AG08395 (cell line): Measurements from ENCODE around the gene DHX29.

Experiments
- DNase-seq: peaks from one replicate; pipeline ENCODE4 v3.0.0; 2012; ENCODE audit warnings: mixed read lengths, low spot score

The DHX29 gene

DNA sequence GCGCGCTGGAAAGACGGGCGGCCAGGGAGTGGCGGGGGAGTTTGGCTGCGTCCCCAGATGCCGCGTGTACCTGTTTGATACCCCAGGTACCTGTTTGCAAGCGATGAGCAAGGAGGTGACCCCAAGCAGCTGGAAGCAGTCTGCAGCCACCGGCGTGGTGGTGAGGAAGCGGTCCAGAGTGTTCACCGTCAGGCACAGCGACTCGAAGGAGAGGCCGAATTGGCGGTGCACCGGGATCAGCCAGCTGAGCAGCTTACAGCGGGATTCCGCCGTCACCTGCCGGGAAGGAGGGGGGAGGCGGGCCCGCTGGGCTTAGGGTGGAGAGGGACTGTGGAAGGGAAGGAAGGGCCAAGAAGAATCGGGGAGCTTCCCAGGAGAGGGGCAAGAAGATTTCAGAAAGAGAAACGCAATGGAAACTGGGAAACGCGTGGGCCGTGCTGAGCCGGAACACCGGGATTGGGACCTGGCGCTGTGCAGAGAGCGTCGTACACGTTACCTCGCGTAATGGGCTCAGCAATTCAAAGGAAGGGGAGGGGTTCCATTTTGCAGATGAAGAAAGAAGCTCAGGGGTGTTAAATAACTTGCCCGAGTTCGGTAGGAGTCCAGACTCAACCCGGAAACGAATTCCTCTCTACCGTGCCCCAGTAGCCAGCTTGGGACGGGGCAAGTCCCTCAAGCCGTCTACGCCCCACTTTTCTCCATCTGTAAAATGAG, 75.1 kb downstream of the DHX29 start:
- no peak for DNase-seq

DNA sequence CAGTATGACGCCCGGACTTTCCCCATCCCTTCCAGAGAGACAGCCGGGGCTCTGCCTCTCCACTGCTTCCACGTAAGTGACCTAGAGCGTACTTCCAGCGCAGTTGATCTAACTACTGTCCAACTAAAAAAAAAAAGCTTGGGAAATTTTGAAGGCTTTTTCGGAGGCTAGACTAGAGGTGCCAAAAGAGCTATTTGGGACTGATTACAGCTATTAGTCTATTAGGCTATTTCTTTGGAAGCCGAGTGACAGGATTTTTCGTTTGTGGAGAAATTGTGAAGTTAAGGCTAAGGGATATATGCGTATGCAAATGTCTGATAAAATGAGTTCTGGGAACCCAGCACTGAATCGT, 75.6 kb downstream of the DHX29 start:
- DNase-seq, result no peak

DNA sequence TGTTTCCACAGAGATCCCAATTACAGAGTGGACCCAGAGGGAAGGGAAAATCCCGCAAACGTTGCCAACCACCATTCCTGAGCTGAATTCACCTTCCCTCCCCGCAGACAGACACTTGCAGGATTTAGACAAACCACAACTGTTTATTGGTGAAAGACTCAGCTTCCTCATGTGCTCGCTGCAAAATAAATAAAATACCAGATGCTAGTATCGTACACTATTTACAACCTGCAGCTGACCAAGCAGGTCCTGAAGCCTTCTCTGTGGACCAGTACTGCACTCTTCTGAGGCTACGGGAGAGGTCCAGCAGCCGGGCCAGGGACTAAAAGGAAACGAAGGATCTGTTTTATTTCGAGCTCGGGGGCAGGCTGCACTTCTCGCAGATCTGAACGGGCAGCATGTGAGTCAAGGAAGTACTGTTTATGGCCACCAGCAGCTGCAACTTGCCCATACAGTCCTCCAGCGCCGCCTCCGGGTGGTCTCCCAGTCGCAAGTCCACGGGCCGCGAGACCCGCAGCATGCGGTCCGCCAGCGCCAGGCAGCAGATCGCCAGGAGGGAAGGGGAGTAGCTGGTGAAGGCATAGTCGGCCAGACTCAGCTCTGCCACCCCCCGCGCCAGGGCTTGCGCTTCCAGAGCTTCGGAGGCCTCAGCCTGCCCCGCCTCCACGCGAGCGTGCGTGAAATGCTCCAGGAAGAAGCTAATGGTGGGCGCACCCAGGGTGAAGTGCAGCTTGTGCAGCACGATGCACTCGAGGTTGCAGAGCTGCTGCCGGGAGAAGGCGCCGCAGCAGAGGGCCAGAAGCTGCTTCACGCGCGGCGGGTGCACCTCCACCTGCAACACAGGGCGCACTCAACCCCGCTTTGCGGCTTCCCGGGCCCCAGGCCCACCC, 76.2 kb downstream of the DHX29 start:
- no peak for DNase-seq

DNA sequence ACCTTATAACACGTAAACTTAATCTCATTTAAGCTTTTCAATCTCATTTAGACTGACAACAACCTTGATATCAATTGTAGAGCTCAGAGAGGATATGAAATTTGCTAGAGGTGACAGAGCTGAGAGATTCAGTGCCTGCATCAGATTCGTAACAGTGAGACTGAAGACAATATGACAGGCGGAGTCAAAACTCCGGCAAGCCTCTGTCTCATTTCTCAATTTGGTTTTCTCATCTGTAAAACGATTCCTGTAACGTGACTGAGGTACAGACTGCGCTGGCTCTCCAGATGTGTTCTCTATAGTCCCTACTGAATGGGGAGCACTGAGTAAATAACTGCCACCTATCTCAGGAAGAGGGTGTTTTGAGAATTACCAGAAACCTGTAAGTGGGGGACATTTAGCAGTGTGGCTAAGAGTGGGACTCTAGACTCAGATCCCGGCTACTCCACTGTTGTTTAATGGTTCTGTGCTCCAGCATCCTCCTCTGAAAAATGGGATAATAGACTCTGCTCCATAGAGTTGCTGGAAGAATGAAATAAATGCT, 77.3 kb downstream of the DHX29 start:
- DNase-seq, result no peak

DNA sequence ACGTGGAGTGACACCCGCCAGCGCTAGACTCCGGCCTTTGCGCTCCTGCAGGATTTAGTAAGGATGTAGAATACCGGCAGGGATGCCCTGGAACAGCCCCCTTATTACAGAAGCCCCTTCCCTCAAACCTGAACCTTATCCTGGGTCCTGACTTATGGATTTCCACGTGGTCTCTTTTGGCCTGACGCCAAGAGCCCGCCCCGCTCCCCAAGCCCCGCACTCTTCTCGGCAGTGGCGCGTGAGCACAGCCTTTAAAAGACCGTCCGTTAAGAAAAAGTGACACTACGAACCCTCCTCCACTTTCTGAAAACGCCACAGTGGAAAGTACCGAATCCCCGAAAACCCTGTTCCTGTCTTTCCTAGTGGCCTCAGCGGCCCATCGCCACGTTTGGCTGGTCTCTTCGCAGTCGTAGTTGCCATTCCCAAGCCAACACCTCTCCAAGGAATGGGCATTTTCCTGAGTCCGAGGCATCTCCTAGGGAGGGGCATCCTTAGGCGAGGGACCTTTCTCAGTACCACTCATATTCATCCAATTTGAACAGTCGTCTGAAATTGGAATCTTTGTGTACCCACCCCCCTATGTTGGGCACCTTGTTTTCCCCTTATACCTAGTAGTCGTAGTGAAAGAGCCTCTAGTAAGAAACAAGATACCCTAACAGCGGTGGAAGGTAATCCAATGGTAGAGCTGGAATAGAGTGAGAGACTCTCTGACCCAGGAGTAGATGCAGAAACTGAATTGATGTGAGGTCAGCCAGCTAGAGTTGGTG, 79.6 kb downstream of the DHX29 start:
- no peak for DNase-seq

DNA sequence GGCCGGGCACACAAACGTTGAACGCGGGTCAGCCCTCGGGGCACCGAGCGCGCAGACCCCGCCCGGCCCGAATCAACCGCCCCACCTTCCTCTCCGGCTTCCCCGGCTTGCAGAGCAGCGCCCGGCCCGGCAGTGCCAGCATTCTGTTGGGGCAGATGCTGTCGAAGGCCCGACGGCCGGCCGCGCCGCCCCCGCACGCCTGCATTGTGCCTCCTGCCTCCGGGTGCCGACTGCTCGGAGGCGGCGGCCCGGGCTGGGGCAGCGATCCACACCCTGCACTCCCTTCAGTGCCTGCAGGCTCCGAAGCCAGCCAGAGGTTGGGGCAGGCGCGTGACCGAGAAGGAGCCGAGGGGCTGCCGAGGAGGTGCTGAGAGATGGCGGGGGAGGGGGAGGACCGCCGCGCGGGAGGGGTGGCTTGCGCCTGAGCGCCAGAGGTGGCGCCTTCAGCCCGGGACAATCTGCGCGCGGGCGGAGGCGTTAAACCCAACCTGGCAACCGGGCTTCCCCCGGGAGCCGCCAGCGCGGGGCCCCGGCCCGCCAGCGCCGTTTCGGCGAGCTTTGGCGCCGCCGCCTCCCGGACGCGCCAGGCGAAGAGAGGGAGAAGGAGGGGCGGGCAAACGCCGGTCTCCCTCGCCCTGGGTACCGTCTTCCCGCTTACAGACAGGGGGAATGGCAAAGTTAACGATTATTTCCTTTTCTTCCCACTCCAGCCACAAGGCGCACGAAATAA, 80.4 kb downstream of the DHX29 start, which contains the start of gene MCIDAS:
Gene MCIDAS, minus strand, starts transcription at position 382 of the 730 bp plus-strand sequence. Its CDS starts 177 bp downstream, at position 205.
- no peak for DNase-seq

DNA sequence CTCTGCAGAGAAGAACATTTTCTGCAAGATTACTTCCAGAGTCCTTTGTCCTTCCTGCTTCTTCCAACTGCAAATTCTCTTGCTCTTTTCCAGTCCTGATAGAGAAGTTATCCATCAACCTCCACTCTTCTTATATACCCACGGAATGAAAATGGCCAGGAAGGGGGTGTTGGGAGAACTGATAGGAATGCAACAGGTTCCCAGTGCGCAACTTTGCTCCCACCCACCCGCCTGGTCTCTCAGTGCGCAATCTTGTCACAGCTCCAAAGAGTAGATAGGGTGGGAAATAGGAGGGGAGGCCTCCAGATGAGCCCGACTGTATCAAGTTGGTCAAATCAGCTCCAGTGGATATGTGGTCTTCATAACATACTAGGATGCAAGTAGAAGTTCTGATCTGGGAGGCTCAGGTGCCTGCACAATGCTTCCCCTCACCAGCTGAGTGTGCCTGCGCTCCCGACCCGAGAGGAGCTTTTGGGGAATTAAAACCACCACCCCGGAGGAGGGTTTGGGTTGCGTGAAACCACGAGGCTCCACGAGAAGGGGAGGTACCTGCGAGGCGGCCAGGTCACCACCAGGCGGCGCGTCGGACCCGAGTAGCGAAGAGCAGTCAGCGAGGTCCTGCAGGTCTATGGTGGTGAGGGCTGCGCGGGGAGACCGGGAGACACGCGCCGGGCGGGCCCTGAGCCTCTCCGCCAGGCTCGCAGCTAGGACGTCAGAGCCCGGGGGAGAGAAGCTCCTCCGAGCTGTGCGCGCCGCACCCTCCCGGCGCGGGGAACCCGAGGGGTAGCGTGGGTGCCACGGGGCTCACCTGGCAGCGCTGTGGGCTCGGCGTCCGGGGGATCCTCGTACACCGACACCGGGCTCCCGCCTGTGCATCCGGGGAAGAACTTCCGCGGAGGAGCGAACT, 81.2 kb downstream of the DHX29 start:
- no peak for DNase-seq

DNA sequence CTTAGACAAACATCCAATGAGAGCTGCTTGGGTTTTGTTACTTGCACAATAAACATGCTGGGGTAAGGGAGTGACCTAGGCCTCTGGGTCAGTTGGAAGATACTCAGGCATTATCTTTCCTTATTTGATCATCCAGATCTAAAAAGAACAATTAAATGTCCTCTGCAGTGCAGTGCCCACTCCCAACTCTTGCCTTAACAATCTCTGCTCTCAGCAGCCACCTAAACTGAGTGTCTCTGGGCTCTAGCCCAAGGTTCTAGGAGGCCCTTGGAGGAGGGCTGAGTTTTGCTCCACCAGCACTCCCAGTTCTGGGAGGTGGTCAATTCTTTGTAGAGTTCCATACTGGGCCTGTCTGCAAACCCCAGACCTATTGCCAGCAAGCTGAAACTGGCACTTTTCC, 82.1 kb downstream of the DHX29 start:
- DNase-seq, result no peak

DNA sequence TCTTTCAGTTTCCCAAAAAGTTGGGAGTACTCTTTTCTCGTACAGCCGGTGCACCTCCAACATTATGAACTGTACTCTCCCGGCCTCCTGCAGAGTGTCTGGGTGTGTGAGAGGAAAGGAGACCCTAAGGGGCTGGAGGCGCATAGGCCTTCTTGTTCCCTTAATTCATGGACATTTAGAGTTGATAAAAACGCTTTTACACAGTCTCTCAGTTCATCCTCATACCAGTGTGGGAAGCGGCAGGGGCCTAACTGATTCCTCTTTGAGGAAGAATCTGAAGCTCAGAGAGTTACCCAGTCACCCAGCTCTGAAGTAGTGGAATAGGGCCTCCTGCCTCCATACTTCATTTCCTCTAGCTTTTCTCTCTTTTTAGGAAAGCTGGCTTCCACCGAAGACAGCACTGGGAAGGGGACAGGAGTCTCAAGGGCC, 83.7 kb downstream of the DHX29 start:
- no peak for DNase-seq

DNA sequence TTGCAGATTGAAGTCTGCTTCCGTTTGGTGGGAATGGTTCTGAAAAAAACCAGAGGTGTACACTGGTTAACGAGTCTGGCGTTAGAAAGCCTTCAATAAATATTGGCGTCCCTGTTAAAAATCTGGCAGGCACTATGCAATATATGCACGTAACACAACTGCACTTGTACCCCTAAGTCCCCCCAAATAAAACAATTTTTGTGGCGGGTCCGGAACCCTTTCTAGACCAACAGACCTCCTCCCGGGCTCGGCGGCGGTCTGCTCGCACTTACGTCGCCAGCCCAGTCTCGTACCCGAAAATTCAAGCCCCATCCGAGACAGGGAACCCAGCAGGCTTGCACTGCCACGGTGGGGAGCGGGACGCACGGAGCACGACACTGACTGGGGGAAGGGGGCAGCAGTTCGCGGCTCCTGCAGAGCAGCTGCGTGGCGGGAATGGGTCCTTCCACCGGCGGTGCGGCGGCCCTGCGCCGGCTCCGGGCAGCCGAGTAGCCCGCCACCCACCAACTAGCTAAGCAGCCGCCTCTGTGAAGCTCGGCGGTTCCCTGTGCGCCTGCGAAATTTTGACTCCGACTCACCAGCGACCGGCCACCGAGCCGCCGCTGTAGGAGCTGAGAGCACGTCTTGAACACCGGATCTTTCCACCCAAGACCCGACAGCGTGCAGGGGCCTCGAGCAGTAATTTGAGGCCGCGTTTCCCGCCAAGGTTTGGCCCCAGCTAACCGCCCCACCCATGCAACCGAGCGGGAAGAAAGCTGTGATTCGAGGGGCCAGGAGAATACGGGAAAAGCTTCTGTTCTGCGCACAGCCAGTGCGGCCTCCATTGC, 84.3 kb downstream of the DHX29 start:
- DNase-seq, result no peak

DNA sequence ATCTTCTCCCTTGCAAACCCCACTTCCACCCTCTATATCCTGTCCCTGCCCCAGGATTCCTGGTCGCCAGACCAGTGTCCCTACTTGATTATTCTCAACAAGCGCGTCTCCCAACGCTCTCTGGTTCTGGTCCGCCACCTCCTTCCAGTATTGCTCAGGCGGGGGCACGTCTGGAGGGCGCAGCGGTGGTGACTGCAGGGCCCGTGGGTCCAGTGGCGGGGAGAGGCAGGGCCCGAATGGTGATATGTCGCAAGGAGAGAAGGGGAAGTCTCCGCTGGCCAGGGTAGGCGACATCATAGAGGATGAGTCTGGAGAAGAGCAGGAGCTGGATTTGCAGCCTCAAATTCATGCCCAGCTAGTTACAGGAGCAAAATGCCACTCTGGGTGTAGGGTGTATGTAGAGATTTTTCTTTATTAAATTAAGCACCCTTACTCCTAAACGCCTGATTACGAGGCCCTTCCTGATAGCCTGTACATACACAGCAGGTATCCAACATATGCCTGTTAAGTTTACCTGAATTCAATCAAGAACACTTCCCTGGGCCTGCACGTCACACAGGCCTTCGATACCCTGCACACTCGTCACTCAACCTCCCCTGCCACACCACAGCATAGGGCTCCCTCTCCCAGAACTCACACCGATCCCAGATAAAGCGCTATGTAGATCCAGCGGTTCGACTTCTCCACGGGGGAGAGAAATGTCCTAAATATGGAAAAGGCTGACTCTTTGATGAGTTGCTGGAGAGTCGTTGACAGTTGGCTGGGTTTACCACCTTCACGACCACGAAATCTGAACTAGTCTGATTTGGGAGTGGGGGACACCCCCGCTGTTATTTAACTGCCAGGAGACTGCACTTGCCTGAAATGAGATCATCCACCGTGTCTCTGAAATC, 85.2 kb downstream of the DHX29 start:
- DNase-seq, result no peak

DNA sequence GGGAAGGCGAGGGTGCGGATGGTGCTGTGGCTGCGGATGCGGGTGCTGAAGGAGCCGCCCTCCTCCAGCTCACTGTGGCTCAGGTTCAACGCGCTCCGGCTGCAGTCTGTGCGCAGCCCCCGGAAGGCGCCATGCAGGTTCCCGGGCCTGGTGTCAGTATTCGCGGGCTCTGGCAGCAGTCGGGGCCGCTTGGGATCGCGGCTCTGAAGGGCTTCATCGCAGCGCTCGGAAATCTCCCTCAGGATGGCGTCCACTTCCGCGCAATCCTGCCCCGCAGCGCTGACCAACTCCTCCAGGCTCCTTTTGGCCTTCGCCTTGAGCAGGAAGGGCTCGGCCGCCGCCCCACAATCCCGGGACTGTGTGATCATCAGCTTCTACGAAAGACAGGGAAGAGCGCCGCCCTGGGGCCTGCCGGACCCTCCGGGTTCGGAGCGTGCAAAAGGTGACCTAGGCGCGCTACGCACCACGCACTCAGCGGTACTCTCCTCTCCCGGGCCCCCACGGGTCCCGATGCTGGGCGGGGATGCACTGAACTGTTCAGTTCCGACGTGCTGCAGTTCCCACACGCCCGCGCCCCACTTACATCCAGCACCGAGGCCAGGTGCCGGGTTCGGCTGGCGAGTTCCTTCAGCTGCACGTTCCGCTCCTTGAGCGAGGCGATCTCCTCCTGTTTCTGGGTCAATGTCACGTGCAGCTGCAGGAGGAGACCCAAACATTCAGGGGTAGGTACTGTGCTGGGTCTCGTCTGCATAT, 86.9 kb downstream of the DHX29 start:
- DNase-seq, result no peak

DNA sequence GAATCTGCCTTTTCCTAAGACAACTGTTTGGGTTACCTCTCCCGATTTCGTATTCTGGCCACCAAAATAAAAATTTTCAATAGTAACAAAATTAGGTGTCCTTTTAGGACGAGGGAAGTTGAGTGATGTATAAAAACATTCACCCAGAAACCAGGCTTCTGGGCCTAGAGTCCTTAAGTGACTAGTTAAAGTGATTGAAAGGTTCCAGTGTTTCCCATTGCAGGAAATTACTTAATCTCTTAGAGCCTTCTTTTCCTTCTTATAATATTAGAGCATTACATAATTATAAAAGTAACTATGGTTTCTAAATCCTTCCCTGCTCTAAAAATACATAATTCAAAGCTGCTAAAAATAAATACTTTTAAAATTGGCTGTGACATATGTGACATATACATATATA, 87.7 kb downstream of the DHX29 start:
- no peak for DNase-seq

DNA sequence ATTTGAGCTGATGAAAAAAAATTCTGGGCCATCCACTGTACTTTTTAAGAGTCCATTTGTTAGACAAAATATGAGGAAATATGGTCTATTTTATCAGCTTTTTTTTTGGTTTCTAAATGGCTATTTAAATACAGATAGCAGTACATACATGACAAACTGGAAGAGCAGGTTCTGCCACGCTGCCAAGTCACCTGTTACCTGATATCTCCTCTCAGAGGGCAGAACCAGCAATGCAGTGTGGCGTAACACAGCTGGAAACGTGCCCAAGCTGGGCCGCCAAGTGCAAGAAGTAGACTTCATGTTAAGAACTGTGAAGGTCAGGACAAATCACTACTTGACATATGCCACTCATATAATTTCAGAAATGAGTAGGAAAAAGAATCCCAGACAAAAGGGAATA, 88.5 kb downstream of the DHX29 start:
- DNase-seq, result no peak

DNA sequence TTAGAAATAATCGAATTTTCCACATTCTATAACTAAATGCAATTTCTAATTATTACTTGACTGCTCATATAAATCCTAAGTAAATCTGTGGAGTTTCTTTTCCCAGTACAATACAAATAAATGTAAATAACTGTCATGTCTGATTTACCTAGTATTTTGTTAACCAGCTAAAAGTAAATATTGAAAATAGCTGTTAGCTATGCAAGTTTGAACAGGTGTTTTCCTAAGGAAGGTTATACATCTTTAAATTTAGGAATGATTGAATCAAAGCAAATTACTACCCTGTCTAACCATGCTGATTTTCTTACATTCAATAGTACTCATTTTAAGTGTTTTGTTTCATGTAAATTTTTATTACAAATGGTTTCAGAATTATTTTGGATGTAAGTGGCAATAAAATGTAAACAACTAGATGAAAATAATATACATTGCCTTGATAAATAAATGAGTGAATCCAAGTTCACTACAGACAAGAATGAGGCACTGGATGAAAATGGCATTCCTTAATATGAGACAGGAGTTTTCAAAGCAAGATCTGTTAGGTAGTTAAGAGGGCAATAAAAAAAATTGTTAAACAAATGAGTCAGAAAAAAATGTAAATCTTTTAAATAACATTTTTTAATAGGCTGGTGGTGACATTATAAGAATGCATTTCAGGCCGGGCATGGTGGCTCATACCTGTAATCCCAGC, 96.2 kb downstream of the DHX29 start:
- DNase-seq, result no peak
